IMR-90 (cell line): ENCODE measurements around the gene NHSL2.

Experiments used
- CEBPB ChIP-seq: IDR thresholded peaks from 2 replicates; pipeline ENCODE4 v1.6.1; 2012; ENCODE audit warnings: low read depth, low read length, improper control_type of control experiment
- FOS ChIP-seq: fragments of 150-350 bp; IDR thresholded peaks from 2 replicates; pipeline ENCODE4 v1.6.1; 2016; ENCODE audit warnings: low read depth, low read length
- MAZ ChIP-seq: IDR thresholded peaks from 2 replicates; pipeline ENCODE4 v1.6.1; 2012; ENCODE audit warnings: low read depth, mild to moderate bottlenecking, low read length, improper control_type of control experiment, moderate library complexity, borderline replicate concordance
- MXI1 ChIP-seq: IDR thresholded peaks from 2 replicates; pipeline ENCODE4 v1.6.1; 2012; ENCODE audit warnings: low read depth, mild to moderate bottlenecking, low read length, moderate library complexity, borderline replicate concordance
- POLR2A ChIP-seq: IDR thresholded peaks from 2 replicates; pipeline ENCODE4 v1.6.1; 2012; ENCODE audit warnings: mild to moderate bottlenecking, low read depth, low read length
- RAD21 ChIP-seq: IDR thresholded peaks from 2 replicates; pipeline ENCODE4 v1.6.1; 2012; ENCODE audit warnings: low read length, improper control_type of control experiment
- RFX5 ChIP-seq: IDR thresholded peaks from 2 replicates; pipeline ENCODE4 v1.8.0; 2012; ENCODE audit warnings: low read depth, mild to moderate bottlenecking, low read length, moderate library complexity
- TF ChIP-seq, protein P1 (sequence below): conservative IDR thresholded peaks from 2 replicates; pipeline ENCODE4 v1.5.1; 2012; ENCODE audit warnings: mild to moderate bottlenecking, low read depth, low read length, improper control_type of control experiment

DNA sequence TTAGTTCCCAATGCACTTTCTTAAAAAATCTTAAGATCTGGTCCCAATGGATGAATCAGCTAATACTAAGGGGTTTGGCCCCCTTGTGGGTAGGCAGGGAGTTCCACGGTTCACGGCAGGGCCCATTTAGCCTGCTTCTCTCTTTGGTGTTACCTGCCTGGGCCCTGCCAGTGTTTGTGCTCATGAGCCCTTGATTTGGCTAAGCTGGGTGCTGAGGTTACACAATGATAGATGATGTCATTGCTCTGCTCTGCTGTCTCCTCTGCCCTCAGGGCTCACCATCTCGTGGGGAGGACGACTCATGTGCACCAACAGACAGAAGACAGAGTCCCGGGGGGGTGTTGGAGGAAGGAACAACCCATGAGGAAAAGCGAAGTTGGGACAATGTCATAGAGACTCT is 196.7 kb downstream of the NHSL2 start:
- TF ChIP-seq, protein P1, sequence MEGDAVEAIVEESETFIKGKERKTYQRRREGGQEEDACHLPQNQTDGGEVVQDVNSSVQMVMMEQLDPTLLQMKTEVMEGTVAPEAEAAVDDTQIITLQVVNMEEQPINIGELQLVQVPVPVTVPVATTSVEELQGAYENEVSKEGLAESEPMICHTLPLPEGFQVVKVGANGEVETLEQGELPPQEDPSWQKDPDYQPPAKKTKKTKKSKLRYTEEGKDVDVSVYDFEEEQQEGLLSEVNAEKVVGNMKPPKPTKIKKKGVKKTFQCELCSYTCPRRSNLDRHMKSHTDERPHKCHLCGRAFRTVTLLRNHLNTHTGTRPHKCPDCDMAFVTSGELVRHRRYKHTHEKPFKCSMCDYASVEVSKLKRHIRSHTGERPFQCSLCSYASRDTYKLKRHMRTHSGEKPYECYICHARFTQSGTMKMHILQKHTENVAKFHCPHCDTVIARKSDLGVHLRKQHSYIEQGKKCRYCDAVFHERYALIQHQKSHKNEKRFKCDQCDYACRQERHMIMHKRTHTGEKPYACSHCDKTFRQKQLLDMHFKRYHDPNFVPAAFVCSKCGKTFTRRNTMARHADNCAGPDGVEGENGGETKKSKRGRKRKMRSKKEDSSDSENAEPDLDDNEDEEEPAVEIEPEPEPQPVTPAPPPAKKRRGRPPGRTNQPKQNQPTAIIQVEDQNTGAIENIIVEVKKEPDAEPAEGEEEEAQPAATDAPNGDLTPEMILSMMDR = no peak
- TF ChIP-seq POLR2A = no peak
- no peak for TF ChIP-seq RFX5
- no peak for TF ChIP-seq MAZ
- TF ChIP-seq RAD21 = no peak
- TF ChIP-seq MXI1 = no peak
- TF ChIP-seq CEBPB = peak; percentile 48; the same call in 1 of the 2 replicates
- no peak for TF ChIP-seq FOS
